Measurements from ENCODE around the gene MAPK8IP2.
"Not testable (repeated sequence)": the region's sequence is repeated elsewhere in the genome, so short reads cannot be mapped to it uniquely, and the experiment has no call there.

MAPK8IP2 gene

GRCh38 chr22:50635591-50635990 is 35.0 kb downstream of the MAPK8IP2 start:
- DNase-seq (ENCODE audit: low spot score): no peak

GRCh38 chr22:50640296-50640695 is 39.7 kb downstream of the MAPK8IP2 start:
- DNase-seq (ENCODE audit: low spot score): not testable (repeated sequence)

GRCh38 chr22:50640857-50641647 is 40.5 kb downstream of the MAPK8IP2 start:
- DNase-seq (ENCODE audit: low spot score): no peak

- no peak for DNase-seq (ENCODE audit: low spot score)
Measured at GRCh38 chr22:50641696-50642607, 41.4 kb downstream of the MAPK8IP2 start.

- DNase-seq (ENCODE audit: low spot score): not testable (repeated sequence)
Measured at GRCh38 chr22:50643021-50643820, 42.6 kb downstream of the MAPK8IP2 start.

GRCh38 chr22:50643821-50644101 is 43.2 kb downstream of the MAPK8IP2 start:
- DNase-seq (ENCODE audit: low spot score): not testable (repeated sequence)

DNA sequence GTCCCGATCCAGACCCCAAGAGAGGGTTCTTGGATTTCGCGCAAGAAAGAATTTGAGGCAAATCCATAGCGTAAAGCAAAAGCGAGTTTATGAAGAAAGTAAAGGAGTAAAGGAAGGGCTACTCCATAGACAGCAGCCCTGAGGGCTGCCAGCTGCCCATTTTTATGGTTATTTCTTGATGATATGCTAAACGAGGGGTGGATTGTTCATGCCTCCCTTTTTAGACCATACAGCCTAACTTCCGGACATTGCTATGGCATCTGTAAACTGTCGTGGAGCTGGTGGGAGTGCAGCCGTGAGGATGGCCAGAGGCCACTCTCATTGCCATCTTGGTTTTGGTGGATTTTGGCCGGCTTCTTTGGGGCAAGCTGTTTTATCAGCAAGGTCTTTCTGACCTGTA is 52.7 kb downstream of the MAPK8IP2 start:
- no peak for DNase-seq (ENCODE audit: low spot score)

- DNase-seq (ENCODE audit: low spot score): not testable (repeated sequence)
Measured at GRCh38 chr22:50654664-50655063, 54.1 kb downstream of the MAPK8IP2 start.

- DNase-seq (ENCODE audit: low spot score): peak; percentile 52
Measured at GRCh38 chr22:50656122-50657070, 55.8 kb downstream of the MAPK8IP2 start.

GRCh38 chr22:50657925-50658324 is 57.3 kb downstream of the MAPK8IP2 start:
- DNase-seq (ENCODE audit: low spot score): no peak

DNA sequence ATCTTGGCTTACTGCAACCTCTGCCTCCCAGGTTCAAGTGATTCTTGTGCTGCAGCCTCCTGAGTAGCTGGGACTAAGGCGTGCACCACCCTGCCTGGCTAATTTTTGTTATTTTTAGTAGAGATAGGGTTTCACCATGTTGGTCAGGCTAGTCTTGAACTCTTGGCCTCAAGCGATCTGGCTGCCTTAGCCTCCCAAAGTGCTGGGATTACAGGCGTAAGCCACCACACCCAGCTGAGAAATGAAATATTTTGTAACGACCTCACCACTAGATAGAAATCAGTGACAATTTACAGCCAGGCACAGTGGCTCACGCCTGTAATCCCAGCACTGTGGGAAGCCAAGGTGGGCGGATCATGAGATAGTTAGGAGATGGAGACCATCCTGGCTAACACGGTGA is 59.1 kb downstream of the MAPK8IP2 start:
- not testable (repeated sequence) for DNase-seq (ENCODE audit: low spot score)

DNA sequence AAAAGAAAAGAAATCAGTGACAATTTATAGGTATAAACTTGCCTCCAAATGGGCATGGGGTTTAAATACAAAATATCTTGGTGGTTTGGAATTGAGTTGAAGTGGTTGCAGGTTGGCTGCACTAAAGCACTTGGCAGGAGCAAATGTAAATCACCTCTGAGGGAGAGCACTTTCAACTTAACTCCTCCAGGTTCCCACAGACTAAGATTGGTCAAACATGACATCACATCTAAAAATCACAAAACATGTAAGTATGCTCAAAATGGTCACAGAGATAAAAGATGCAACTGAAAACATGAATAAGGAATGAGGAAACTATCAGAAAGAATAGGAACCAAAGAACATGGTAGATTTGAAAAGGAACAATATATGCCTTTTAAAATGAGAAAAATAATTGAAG is 59.7 kb downstream of the MAPK8IP2 start:
- no peak for DNase-seq (ENCODE audit: low spot score)
